Spleen (tissue), 7 donors: Measurements from ENCODE around the gene DUOX1.

Experiments used
- POLR2A ChIP-seq, 3 donors: fragments of 450-650 bp; IDR thresholded peaks; one replicate each; pipeline ENCODE4 v1.5.1; 2017; ENCODE audit warnings: antibody characterized with exemption in 3 of 3, mild to moderate bottlenecking in 1 of 3
- POLR2AphosphoS5 ChIP-seq, 3 donors: sonication (generic); formaldehyde crosslinking; IDR thresholded peaks; one replicate each; pipeline ENCODE4 v1.5.1; 2017; ENCODE audit warnings: antibody characterized with exemption in 3 of 3
- TF ChIP-seq, protein P1 (sequence below), 11 experiments: fragments of 200-600 bp in 7 of 11; fragments of 450-650 bp in 4 of 11; sonication (generic) in 4 of 11; IDR thresholded peaks in 8 of 11; conservative IDR thresholded peaks in 3 of 11; 1 replicate in 7 of 11; 2 replicates in 4 of 11; pipeline versions ENCODE4 v1.4.0 to v1.8.0; 2016 to 2021; ENCODE audit warnings: antibody characterized with exemption in 11 of 11, inconsistent platforms in 4 of 11, mild to moderate bottlenecking in 1 of 11
- donor health status: DM: no; HTN: no; CAD: no; lungs with moderate emphysema.
- donor health status: DM: no; HTN: no; CAD: no.
- donor health status: DM: no; HTN: no; CAD: no.

DNA sequence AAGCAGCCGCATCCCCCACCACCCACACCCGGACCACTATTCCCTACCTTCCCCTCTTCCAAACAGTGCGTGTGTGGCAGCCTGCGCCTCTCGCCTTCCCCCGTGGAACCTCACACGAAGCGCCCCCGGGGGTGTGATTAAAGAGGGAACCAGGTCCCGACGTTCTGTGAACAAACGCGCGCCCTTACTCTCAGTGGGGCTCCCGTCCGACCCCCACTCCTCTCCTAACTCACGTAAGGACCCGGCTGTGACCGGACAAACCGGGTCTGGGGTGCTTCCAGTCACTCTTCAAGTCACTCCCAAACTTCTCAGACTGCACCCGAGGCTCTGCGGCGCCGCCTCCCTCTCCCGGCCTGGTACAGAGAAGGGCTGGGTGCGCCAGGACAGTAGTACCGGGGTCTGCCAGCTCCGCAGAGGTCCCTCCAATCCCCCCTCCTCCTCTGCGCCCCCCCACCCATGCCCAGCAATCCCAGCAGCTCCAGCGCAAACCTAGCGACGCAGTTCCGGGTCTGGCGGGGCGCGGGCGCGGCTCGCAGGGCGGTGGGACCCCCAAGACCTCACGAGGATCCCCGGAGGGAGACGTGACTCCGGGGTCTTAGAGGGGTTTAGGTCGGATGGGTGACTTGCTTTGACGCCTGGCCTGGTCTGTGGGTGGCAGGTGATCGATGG is 689 bp upstream of the DUOX1 start:
- TF ChIP-seq POLR2A (IDR thresholded peaks at IDR 0.05) (no peak), POLR2AphosphoS5 (IDR thresholded peaks at IDR 0.05) (no peak)
- TF ChIP-seq, protein P1, sequence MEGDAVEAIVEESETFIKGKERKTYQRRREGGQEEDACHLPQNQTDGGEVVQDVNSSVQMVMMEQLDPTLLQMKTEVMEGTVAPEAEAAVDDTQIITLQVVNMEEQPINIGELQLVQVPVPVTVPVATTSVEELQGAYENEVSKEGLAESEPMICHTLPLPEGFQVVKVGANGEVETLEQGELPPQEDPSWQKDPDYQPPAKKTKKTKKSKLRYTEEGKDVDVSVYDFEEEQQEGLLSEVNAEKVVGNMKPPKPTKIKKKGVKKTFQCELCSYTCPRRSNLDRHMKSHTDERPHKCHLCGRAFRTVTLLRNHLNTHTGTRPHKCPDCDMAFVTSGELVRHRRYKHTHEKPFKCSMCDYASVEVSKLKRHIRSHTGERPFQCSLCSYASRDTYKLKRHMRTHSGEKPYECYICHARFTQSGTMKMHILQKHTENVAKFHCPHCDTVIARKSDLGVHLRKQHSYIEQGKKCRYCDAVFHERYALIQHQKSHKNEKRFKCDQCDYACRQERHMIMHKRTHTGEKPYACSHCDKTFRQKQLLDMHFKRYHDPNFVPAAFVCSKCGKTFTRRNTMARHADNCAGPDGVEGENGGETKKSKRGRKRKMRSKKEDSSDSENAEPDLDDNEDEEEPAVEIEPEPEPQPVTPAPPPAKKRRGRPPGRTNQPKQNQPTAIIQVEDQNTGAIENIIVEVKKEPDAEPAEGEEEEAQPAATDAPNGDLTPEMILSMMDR (IDR thresholded peaks at IDR 0.05 in 8 of 11, conservative IDR thresholded peaks at IDR 0.05 in 3 of 11): no peak
